Measurements from ENCODE around the gene ALDH2. TPM values are rescaled to one million over a fixed set of nuclear protein-coding genes. Genes with fewer than 3 reads are reported as not detected.

Gene ALDH2
- total and polyA plus RNA-seq, 2 experiments from 2014 or later = 21.7 to 38.5 TPM

- Histone ChIP-seq H3K36me3 (ENCODE audit: low read depth) (no peaks in the 10 kb centered on the region), H3K27ac (no peak overlapping the region), H3K79me2 (ENCODE audit: insufficient read depth) (no peaks in the 10 kb centered on the region), H3K4me1 (ENCODE audit: insufficient read depth) (no peaks in the 10 kb centered on the region), H2AFZ (no peak overlapping the region), H3K27me3 (replicated peaks; ENCODE audit: insufficient read depth) (no peaks in the 10 kb centered on the region), H3F3A (ENCODE audit: insufficient read depth) (no peaks in the 10 kb centered on the region), H3K9me3 (ENCODE audit: low read depth) (no peaks in the 10 kb centered on the region), H3K9ac (no peak overlapping the region), H3K9me2 (ENCODE audit: insufficient read depth) (no peaks in the 10 kb centered on the region), H4K20me1 (ENCODE audit: insufficient read depth) (no peaks in the 10 kb centered on the region), H3K4me3 (no peak overlapping the region), H3K4me2 (ENCODE audit: unreplicated experiment) (no peak overlapping the region)
- no peak for DNase-seq
- TF ChIP-seq EZH2phosphoT487 (IDR thresholded peaks at IDR 0.05; ENCODE audit: insufficient read depth, low read depth) = no peak
- 80 to 92% methylated on average over 7 of the region's 7 CpGs for WGBS, 2 experiments (ENCODE audit: low coverage in 1 of 2, low lambda C conversion rate in 2 of 2, missing lambda C conversion rate in 2 of 2)
- in situ Hi-C loops (cut with MboI) = no loop called here
Measured at GRCh38 chr12:111748867-111749266, 17.9 kb upstream of the ALDH2 start.

GRCh38 chr12:111749391-111749790 lies 17.3 kb upstream of the ALDH2 start:
- no peaks in the 10 kb centered on the region for H4K20me1 ChIP-seq (ENCODE audit: insufficient read depth)
- H3K27ac ChIP-seq = no peak overlapping the region
- WGBS, 2 experiments (ENCODE audit: low coverage in 1 of 2, low lambda C conversion rate in 2 of 2, missing lambda C conversion rate in 2 of 2) = 68 to 70% methylated on average over 4 of the region's 4 CpGs
- no peaks in the 10 kb centered on the region for H3F3A ChIP-seq (ENCODE audit: insufficient read depth)
- no peak for DNase-seq
- H3K27me3 ChIP-seq (replicated peaks; ENCODE audit: insufficient read depth) = no peaks in the 10 kb centered on the region
- no peaks in the 10 kb centered on the region for H3K4me1 ChIP-seq (ENCODE audit: insufficient read depth)
- H3K79me2 ChIP-seq (ENCODE audit: insufficient read depth) = no peaks in the 10 kb centered on the region
- no peak overlapping the region for H3K4me3 ChIP-seq
- H3K9ac ChIP-seq = no peak overlapping the region
- no peaks in the 10 kb centered on the region for H3K36me3 ChIP-seq (ENCODE audit: low read depth)
- in situ Hi-C loops (cut with MboI) = no loop called here
- no peaks in the 10 kb centered on the region for H3K9me3 ChIP-seq (ENCODE audit: low read depth)
- H3K4me2 ChIP-seq (ENCODE audit: unreplicated experiment) = no peak overlapping the region
- H3K9me2 ChIP-seq (ENCODE audit: insufficient read depth) = no peaks in the 10 kb centered on the region
- TF ChIP-seq EZH2 (IDR thresholded peaks at IDR 0.05; ENCODE audit: insufficient read depth, poor library complexity, severe bottlenecking) (no peak), EZH2phosphoT487 (IDR thresholded peaks at IDR 0.05; ENCODE audit: insufficient read depth, low read depth) (no peak)
- no peak overlapping the region for H2AFZ ChIP-seq

GRCh38 chr12:111753144-111753881 lies 13.4 kb upstream of the ALDH2 start:
- DNase-seq = peak; percentile 64
- no peaks in the 10 kb centered on the region for H4K20me1 ChIP-seq (ENCODE audit: insufficient read depth)
- no peaks in the 10 kb centered on the region for H3K27me3 ChIP-seq (replicated peaks; ENCODE audit: insufficient read depth)
- TF ChIP-seq EZH2 (IDR thresholded peaks at IDR 0.05; ENCODE audit: insufficient read depth, poor library complexity, severe bottlenecking) (no peak), EZH2phosphoT487 (IDR thresholded peaks at IDR 0.05; ENCODE audit: insufficient read depth, low read depth) (no peak)
- H3K9me2 ChIP-seq (ENCODE audit: insufficient read depth) = no peaks in the 10 kb centered on the region
- H3K36me3 ChIP-seq (ENCODE audit: low read depth) = no peaks in the 10 kb centered on the region
- in situ Hi-C loops (cut with MboI) = no loop called here
- no peak overlapping the region for H2AFZ ChIP-seq
- H3K9me3 ChIP-seq (ENCODE audit: low read depth) = no peaks in the 10 kb centered on the region
- H3K4me2 ChIP-seq (ENCODE audit: unreplicated experiment) = no peak overlapping the region
- H3K9ac ChIP-seq = no peak overlapping the region
- no peaks in the 10 kb centered on the region for H3F3A ChIP-seq (ENCODE audit: insufficient read depth)
- no peak overlapping the region for H3K27ac ChIP-seq
- H3K79me2 ChIP-seq (ENCODE audit: insufficient read depth) = no peaks in the 10 kb centered on the region
- 78 to 79% methylated on average over 22 to 23 of the region's 23 CpGs for WGBS, 2 experiments (ENCODE audit: low coverage in 1 of 2, low lambda C conversion rate in 2 of 2, missing lambda C conversion rate in 2 of 2)
- no peaks in the 10 kb centered on the region for H3K4me1 ChIP-seq (ENCODE audit: insufficient read depth)
- no peak overlapping the region for H3K4me3 ChIP-seq

- Histone ChIP-seq H3K27me3 (replicated peaks; ENCODE audit: insufficient read depth) (no peaks in the 10 kb centered on the region), H3K27ac (no peak overlapping the region)
- in situ Hi-C loops (cut with MboI) = loop anchor here (5.0 kb wide), 1 partner anchor 68 kb away; no protein-coding TSS in a partner anchor
Measured at GRCh38 chr12:111754671-111755070, 12.1 kb upstream of the ALDH2 start.

More at GRCh38 chr12:111754671-111755070, 12.1 kb upstream of the ALDH2 start:
- H3K4me3 ChIP-seq = no peak overlapping the region
- no peak overlapping the region for H3K9ac ChIP-seq
- H4K20me1 ChIP-seq (ENCODE audit: insufficient read depth) = no peaks in the 10 kb centered on the region
- H3K36me3 ChIP-seq (ENCODE audit: low read depth) = no peaks in the 10 kb centered on the region
- H3K79me2 ChIP-seq (ENCODE audit: insufficient read depth) = no peaks in the 10 kb centered on the region
- no peaks in the 10 kb centered on the region for H3K9me3 ChIP-seq (ENCODE audit: low read depth)
- H3K4me1 ChIP-seq (ENCODE audit: insufficient read depth) = no peaks in the 10 kb centered on the region
- DNase-seq = no peak
- WGBS, 2 experiments (ENCODE audit: low coverage in 1 of 2, low lambda C conversion rate in 2 of 2, missing lambda C conversion rate in 2 of 2) = 70 to 72% methylated on average over 8 of the region's 8 CpGs
- no peaks in the 10 kb centered on the region for H3K9me2 ChIP-seq (ENCODE audit: insufficient read depth)
- TF ChIP-seq EZH2 (IDR thresholded peaks at IDR 0.05; ENCODE audit: insufficient read depth, poor library complexity, severe bottlenecking) = no peak
- no peak for TF ChIP-seq EZH2phosphoT487 (IDR thresholded peaks at IDR 0.05; ENCODE audit: insufficient read depth, low read depth)
- H3K4me2 ChIP-seq (ENCODE audit: unreplicated experiment) = no peak overlapping the region
- H3F3A ChIP-seq (ENCODE audit: insufficient read depth) = no peaks in the 10 kb centered on the region
- H2AFZ ChIP-seq = no peak overlapping the region

All from GM23248 (cell line).